HG03095 (cell line): ENCODE data around the gene RPP21.
"Not testable (repeated sequence)": the region's sequence is repeated elsewhere in the genome, so short reads cannot be mapped to it uniquely, and the experiment has no call there.

Experiments used
- ATAC-seq: cut with Tn5 transposase; IDR thresholded peaks from one replicate; pipeline ENCODE4 v1.9.1; 2021; ENCODE audit warnings: moderate library complexity; ENCODE audit not compliant: unreplicated experiment

The RPP21 gene

DNA sequence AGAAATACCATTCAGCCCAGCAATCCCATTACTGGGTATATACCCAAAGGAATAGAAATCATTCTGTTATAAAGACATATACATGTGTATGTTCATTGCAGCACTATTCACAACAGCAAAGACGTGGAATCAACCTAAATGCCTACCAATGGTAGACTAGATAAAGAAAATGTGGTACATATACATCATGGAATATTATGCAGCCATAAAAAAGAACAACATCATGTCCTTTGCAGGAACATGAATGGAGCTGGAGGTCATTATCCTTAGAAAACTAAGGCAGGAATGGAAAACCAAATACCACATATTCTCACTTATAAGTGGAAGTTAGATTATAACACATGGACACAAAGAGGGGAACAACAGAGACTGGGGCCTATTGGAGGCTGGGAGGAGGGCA is 24.3 kb downstream of the RPP21 start:
- not testable (repeated sequence) for ATAC-seq

DNA sequence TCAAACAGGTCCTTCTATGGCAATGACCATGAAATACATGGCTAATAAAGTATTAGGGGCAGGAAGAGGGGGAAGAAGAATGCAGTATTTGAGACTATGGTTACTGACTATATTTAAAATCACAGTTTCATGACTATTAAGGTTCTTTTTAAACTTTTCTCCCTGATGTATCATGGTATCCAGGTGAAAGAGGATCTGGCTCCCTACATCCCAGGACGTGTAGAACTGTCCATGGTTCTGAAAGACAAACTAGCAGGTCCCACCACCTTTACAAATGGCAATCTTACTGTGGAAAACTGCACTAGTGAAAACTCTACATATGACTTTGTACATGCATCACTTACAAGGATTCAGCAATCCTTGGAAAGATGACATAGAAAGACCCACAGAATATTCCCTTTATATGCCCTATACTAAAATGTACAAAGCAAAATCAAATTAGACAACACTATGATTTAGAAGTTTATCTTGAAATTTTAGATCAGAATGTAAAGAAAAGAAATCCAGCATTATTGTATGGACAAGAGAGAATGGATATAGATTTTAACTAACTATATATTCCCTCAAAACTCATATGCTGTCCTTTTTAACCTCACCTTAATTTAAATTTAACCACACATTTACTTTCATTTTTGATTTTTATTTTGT is 33.5 kb downstream of the RPP21 start:
- no peak for ATAC-seq

DNA sequence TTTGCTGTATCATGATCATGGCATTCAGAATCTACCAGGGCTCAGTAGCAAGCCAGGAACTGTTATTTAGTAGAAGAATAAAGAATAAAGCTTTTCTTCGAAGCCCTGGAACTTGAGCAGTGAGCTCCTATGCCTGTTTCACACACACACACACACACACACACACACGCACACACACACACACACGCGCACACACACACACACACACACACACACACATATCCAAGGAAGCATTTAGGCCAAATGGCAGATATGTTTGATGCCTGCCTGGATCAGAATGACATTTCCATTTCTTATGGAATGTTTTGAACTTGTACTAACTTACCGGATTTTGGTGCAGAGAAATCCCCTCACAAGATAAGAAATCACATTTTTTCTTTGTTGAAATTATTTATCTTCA is 35.5 kb downstream of the RPP21 start:
- no peak for ATAC-seq

DNA sequence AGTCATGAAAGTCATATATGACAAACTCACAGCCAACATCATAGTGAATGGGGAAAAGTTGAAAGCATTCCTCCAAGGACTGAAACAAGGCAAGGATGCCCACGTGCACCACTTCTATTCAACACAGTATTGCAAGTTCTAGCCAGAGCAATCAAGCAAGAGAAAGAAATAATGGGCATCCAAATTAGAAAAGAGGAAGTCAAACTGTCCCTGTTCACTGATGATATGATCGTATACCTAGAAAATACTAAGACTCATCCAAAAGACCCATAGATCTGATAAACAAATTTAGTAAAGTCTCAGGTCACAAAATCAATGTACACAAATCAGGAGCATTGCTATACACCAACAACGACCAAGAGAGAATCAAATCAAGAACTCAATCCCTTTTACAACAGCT is 41.2 kb downstream of the RPP21 start:
- no peak for ATAC-seq

DNA sequence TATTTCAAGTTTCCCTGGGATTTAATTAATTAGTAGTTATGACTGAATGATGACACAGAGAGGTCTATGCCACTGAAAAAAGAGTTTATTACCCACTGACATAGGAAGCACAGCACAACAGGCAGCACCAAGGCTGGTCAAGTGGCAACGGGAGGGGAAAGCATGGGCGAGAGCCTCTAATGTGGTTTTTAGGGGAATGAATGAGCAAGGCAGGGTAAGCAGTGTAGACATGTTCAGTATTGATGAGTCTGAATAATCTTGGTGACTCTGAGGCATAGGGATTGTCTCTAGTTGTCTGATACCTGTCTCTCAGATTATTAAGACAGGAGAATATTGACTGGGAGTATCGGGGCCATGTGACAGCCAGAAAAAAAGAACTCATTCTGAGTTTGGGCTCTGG is 46.3 kb downstream of the RPP21 start:
- no peak for ATAC-seq

DNA sequence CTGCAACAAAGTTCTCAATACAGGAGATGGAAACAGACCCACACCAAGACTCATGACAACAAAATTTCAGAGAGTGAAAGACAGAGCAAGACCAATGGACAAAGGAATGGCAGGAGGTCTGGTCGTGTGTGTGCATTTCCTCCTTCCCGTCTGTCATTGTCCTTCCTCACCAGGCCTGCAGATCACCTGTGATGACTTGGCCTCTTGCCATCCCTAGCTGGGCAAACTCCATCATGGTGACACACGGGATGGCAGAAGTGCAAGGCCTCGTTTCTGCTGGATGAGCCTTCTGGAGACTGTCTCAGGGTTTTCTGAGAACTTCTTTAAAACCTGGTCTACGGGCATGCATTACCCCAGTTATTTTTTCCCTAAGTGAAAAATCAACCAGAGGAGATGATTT is 49.2 kb downstream of the RPP21 start:
- ATAC-seq, result no peak
